CD14-positive monocyte (primary cell): ENCODE data around the gene PITPNC1. TPM values are rescaled to one million over a fixed set of nuclear protein-coding genes. Genes with fewer than 3 reads are reported as not detected.

Source experiments
- DNase-seq, 3 donors: peaks; one replicate each; pipeline ENCODE4 v3.0.0-alpha.2; 2011 to 2022
- H2AFZ ChIP-seq: 2 replicates; pipeline ENCODE4 v1.6.0; 2012; ENCODE audit warnings: mild to moderate bottlenecking, low read depth, low read length, inconsistent platforms; ENCODE audit not compliant: insufficient read depth, poor library complexity, severe bottlenecking
- H3K27ac ChIP-seq, 2 donors: 1 replicate in 1 of 2; 2 replicates in 1 of 2; pipeline ENCODE4 v1.5.1; 2012 to 2013; ENCODE audit warnings: low read length in 2 of 2, control low read depth in 1 of 2, inconsistent platforms in 1 of 2, low read depth in 1 of 2, mild to moderate bottlenecking in 1 of 2
- H3K27me3 ChIP-seq, 2 donors: one replicate each; pipeline versions ENCODE4 v1.6.0 to v1.6.1; 2011 to 2013; ENCODE audit warnings: low read length in 2 of 2; ENCODE audit not compliant: control insufficient read depth in 2 of 2, insufficient read depth in 2 of 2
- H3K36me3 ChIP-seq, 2 donors: replicated peaks in 1 of 2; 1 replicate in 1 of 2; 2 replicates in 1 of 2; pipeline versions ENCODE4 v1.5.1 to v1.6.1; 2012 to 2013; ENCODE audit warnings: low read length in 2 of 2, control low read depth in 1 of 2, inconsistent platforms in 1 of 2, mild to moderate bottlenecking in 1 of 2; ENCODE audit not compliant: insufficient read depth in 2 of 2, control insufficient read depth in 1 of 2
- H3K4me1 ChIP-seq, 2 donors: 1 replicate in 1 of 2; 2 replicates in 1 of 2; pipeline versions ENCODE4 v1.5.1 to v1.6.1; 2012 to 2013; ENCODE audit warnings: low read length in 2 of 2, control low read depth in 1 of 2, inconsistent platforms in 1 of 2, mild to moderate bottlenecking in 1 of 2, moderate library complexity in 1 of 2; ENCODE audit not compliant: insufficient read depth in 2 of 2, control insufficient read depth in 1 of 2
- H3K4me2 ChIP-seq: replicated peaks from 2 replicates; pipeline ENCODE3; 2012; ENCODE audit warnings: low read length, moderate library complexity, mild to moderate bottlenecking; ENCODE audit not compliant: poor library complexity, severe bottlenecking; ENCODE audit errors: extremely low read depth
- H3K4me3 ChIP-seq, 3 experiments: fragments of 200-600 bp in 1 of 3; sonication (generic) in 1 of 3; replicated peaks in 1 of 3; 1 replicate in 2 of 3; 2 replicates in 1 of 3; pipeline ENCODE4 v1.5.1; 2011 to 2013; ENCODE audit warnings: low read length in 3 of 3, mild to moderate bottlenecking in 3 of 3, control low read depth in 2 of 3, low read depth in 2 of 3, inconsistent platforms in 1 of 3, moderate library complexity in 1 of 3
- H3K79me2 ChIP-seq: 2 replicates; pipeline ENCODE4 v1.6.0; 2012; ENCODE audit warnings: mild to moderate bottlenecking, control low read depth, inconsistent platforms, low read length, moderate library complexity; ENCODE audit not compliant: insufficient read depth
- H3K9ac ChIP-seq: 2 replicates; pipeline ENCODE4 v1.6.0; 2017; ENCODE audit warnings: low read length, mild to moderate bottlenecking; ENCODE audit not compliant: insufficient read depth, poor library complexity, severe bottlenecking
- H3K9me3 ChIP-seq, 2 donors: replicated peaks in 1 of 2; 1 replicate in 1 of 2; 2 replicates in 1 of 2; pipeline versions ENCODE4 v1.5.1 to v1.6.1; 2012 to 2013; ENCODE audit warnings: low read length in 2 of 2, control low read depth in 1 of 2; ENCODE audit not compliant: control insufficient read depth in 1 of 2, insufficient read depth in 1 of 2
- H4K20me1 ChIP-seq: 2 replicates; pipeline ENCODE4 v1.6.0; 2012; ENCODE audit warnings: mild to moderate bottlenecking, low read length, control low read depth, moderate library complexity; ENCODE audit not compliant: insufficient read depth
- H3K27ac Mint-ChIP-seq, 7 donors: one replicate each; pipeline ENCODE4 v1.8.0; 2020; ENCODE audit warnings: mild to moderate bottlenecking in 7 of 7, mixed read lengths in 7 of 7, moderate library complexity in 6 of 7, inconsistent platforms in 2 of 7
- H3K27me3 Mint-ChIP-seq, 3 donors: one replicate each; pipeline ENCODE4 v1.8.0; 2021 to 2022; ENCODE audit warnings: low read depth in 3 of 3, mild to moderate bottlenecking in 3 of 3, mixed read lengths in 3 of 3, moderate library complexity in 3 of 3, inconsistent platforms in 1 of 3
- H3K36me3 Mint-ChIP-seq, 2 donors: one replicate each; pipeline ENCODE4 v1.8.0; 2020; ENCODE audit warnings: mixed read lengths in 2 of 2, inconsistent platforms in 1 of 2, mild to moderate bottlenecking in 1 of 2
- H3K4me1 Mint-ChIP-seq: one replicate; pipeline ENCODE4 v1.8.0; 2020; ENCODE audit warnings: mild to moderate bottlenecking, mixed read lengths
- H3K4me3 Mint-ChIP-seq, 2 donors: one replicate each; pipeline ENCODE4 v1.8.0; 2020; ENCODE audit warnings: mild to moderate bottlenecking in 2 of 2, mixed read lengths in 2 of 2, moderate library complexity in 1 of 2
- H3K9me3 Mint-ChIP-seq, 7 donors: one replicate each; pipeline ENCODE4 v1.8.0; 2020 to 2022; ENCODE audit warnings: mixed read lengths in 7 of 7, mild to moderate bottlenecking in 6 of 7, moderate library complexity in 6 of 7, inconsistent platforms in 2 of 7
- WGBS: methylation state at CpG from one replicate; pipeline ENCODE4 v1.1.5; 2013; ENCODE audit warnings: missing lambda C conversion rate; ENCODE audit not compliant: insufficient coverage; 5-methylcytosine and 5-hydroxymethylcytosine counted together
- intact Hi-C, 2 donors: fragments of 100-400 bp; cut with micrococcal nuclease; formaldehyde crosslinking; loops; one replicate each; pipeline versions ENCODE4 v1.15.0 to v1.15.1; 2023
- polyA plus RNA-seq, 3 donors: library from polyadenylated mRNA; depleted of rRNA in 1 of 3; unstranded in 2 of 3; stranded (reverse) in 1 of 3; fragments of 300-500 nt in 2 of 3; fragments of >200 nt in 1 of 3; fragmentation: Illumina TruSeq in 2 of 3; gene quantifications; 1 replicate in 2 of 3; 2 replicates in 1 of 3; pipeline ENCODE4 v1.2.3, GENCODE V29; 2012 to 2021
- TF ChIP-seq, protein P1 (sequence below): fragments of 200-600 bp; IDR thresholded peaks from one replicate; pipeline ENCODE4 v1.8.0; 2022; ENCODE audit warnings: antibody characterized with exemption, mild to moderate bottlenecking

The PITPNC1 gene
- polyA plus RNA-seq, 3 donors: 18.5 to 31.0 (median 21.7) TPM

- H3K27me3 ChIP-seq: no peaks in the 10 kb centered on the region
- peak overlapping the region; percentile 74 for H3K4me2 ChIP-seq
- H3K4me1 ChIP-seq: peaks cover 21 to 22% of the 10 kb centered on the region in 2 donors
- peaks cover 27% of the 10 kb centered on the region for H3K79me2 ChIP-seq
- H3K9me3 Mint-ChIP-seq: peaks cover 0 to 7% (median 3%) of the 10 kb centered on the region in 7 donors
- H3K4me1 Mint-ChIP-seq: peaks cover 15% of the 10 kb centered on the region
- 0% methylated on average over 1 of the region's 5 CpGs for WGBS
- TF ChIP-seq, protein P1, sequence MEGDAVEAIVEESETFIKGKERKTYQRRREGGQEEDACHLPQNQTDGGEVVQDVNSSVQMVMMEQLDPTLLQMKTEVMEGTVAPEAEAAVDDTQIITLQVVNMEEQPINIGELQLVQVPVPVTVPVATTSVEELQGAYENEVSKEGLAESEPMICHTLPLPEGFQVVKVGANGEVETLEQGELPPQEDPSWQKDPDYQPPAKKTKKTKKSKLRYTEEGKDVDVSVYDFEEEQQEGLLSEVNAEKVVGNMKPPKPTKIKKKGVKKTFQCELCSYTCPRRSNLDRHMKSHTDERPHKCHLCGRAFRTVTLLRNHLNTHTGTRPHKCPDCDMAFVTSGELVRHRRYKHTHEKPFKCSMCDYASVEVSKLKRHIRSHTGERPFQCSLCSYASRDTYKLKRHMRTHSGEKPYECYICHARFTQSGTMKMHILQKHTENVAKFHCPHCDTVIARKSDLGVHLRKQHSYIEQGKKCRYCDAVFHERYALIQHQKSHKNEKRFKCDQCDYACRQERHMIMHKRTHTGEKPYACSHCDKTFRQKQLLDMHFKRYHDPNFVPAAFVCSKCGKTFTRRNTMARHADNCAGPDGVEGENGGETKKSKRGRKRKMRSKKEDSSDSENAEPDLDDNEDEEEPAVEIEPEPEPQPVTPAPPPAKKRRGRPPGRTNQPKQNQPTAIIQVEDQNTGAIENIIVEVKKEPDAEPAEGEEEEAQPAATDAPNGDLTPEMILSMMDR: no peak
- H3K4me3 Mint-ChIP-seq: peak overlapping the region; percentile 96 to 99
- H3K4me3 ChIP-seq: peak overlapping the region; percentile 48 to 94 (median 81)
- peak overlapping the region; percentile 84 to 93 for H3K27ac ChIP-seq
- H3K36me3 ChIP-seq: peaks cover 23 to 24% of the 10 kb centered on the region in 2 donors
- no peaks in the 10 kb centered on the region for H3K9me3 ChIP-seq
- peak in 1 of 3 donors; percentile 4 for DNase-seq
- peaks cover 18 to 23% of the 10 kb centered on the region in 2 donors for H3K36me3 Mint-ChIP-seq
- no peaks in the 10 kb centered on the region for H4K20me1 ChIP-seq
- peak overlapping the region; percentile 92 for H3K9ac ChIP-seq
- H3K27ac Mint-ChIP-seq: peak overlapping the region; percentile 95 to 99 (median 96)
- intact Hi-C loops: loop anchor here in 1 of 2 donors (5.0 kb wide), 1 partner anchor 110 kb away; the partner anchor contains the start of gene BPTF
- H3K27me3 Mint-ChIP-seq: peaks cover 0 to 2% (median 0%) of the 10 kb centered on the region in 3 donors
- H2AFZ ChIP-seq: peak overlapping the region; percentile 91
Measured at GRCh38 chr17:67717192-67717623, 340.1 kb downstream of the PITPNC1 start.

DNA sequence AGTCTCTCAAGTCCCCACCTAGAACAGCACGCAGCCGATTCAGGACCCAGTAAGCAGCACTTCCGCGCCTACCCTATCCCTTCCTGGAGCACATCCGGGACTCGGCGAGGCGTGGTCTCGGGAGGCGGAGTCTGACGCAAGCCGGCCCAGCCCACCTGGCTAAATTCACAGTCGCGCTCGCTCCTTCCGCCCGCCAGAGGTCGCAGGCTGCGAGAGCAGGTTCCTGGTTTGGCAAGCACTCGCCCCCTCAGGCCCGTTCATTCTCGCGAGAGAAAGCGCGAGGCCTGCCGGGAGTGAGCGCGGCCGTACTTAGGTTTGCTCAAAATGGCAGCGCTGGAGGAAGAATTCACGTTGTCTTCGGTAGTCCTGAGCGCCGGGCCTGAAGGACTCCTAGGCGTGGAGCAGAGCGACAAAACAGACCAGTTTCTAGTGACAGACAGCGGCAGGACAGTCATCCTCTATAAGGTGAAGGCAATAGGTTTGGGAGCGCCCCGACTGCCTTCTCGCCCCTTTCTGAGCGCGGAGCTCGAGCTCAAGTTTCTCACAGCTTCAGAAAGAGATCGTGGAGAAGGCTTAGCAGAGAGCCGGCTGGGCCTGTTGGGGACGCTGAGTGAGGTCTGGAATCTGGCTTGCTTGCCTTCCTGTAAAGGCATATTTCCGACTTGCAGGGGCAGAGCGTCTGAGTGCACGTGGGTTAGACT is 340.7 kb downstream of the PITPNC1 start, which contains the start of gene NOL11:
Gene NOL11, plus strand, starts transcription at position 313 of the 701 bp plus-strand sequence. Its CDS starts 12 bp downstream, at position 325.
- WGBS: 0% methylated on average over 49 of the region's 49 CpGs
- peaks cover 27% of the 10 kb centered on the region for H3K79me2 ChIP-seq
- H3K27ac Mint-ChIP-seq: peak within 1 kb of the TSS; percentile 95 to 99 (median 96)
- DNase-seq: peak; percentile 97 to 99 (median 99)
- H3K4me2 ChIP-seq: peak within 1 kb of the TSS; percentile 74
- H3K36me3 Mint-ChIP-seq: peaks cover 23 to 29% of the 10 kb centered on the region in 2 donors
- peak within 1 kb of the TSS; percentile 91 for H2AFZ ChIP-seq
- H3K4me3 Mint-ChIP-seq: peak within 1 kb of the TSS; percentile 96 to 99
- H3K4me1 ChIP-seq: peaks cover 21 to 22% of the 10 kb centered on the region in 2 donors
- peaks cover 0 to 7% (median 3%) of the 10 kb centered on the region in 7 donors for H3K9me3 Mint-ChIP-seq
- H3K36me3 ChIP-seq: peaks cover 28 to 29% of the 10 kb centered on the region in 2 donors
- intact Hi-C loops: loop anchor here in 1 of 2 donors (5.0 kb wide), 1 partner anchor 110 kb away; the partner anchor contains the start of gene BPTF
- H3K4me1 Mint-ChIP-seq: peaks cover 15% of the 10 kb centered on the region
- TF ChIP-seq, protein P1: peak; percentile 84
- no peaks in the 10 kb centered on the region for H3K9me3 ChIP-seq
- no peaks in the 10 kb centered on the region for H4K20me1 ChIP-seq
- no peaks in the 10 kb centered on the region for H3K27me3 ChIP-seq
- peak within 1 kb of the TSS; percentile 92 for H3K9ac ChIP-seq
- H3K27me3 Mint-ChIP-seq: peaks cover 0 to 2% (median 0%) of the 10 kb centered on the region in 3 donors
- H3K27ac ChIP-seq: peak within 1 kb of the TSS; percentile 84 to 93
- peak within 1 kb of the TSS; percentile 81 to 94 (median 83) for H3K4me3 ChIP-seq
